OCI-LY3 (cell line): ENCODE results near the gene SLC6A6.

ENCODE experiments used
- H2AFZ ChIP-seq: fragments of 200-600, 300-600 bp; shearing (Covaris generic); 2 replicates; pipeline ENCODE4 v1.6.0; 2014; ENCODE audit warnings: antibody characterized with exemption, low read depth, low read length
- H3K27ac ChIP-seq: fragments of 200-600, 300-600 bp; sonication (generic); 2 replicates; pipeline ENCODE4 v1.5.1; 2014; ENCODE audit warnings: mild to moderate bottlenecking, low read length, moderate library complexity, mixed read lengths
- H3K27me3 ChIP-seq: fragments of 200-600, 300-600 bp; sonication (generic); 2 replicates; pipeline ENCODE4 v1.6.1; 2014; ENCODE audit warnings: low read depth, low read length, mixed read lengths
- H3K36me3 ChIP-seq: fragments of 200-600, 300-600 bp; sonication (generic); replicated peaks from 2 replicates; pipeline ENCODE3; 2014; ENCODE audit warnings: low read depth, low read length, mixed read lengths
- H3K4me1 ChIP-seq: fragments of 300-600, 200-600 bp; sonication (generic); 2 replicates; pipeline ENCODE4 v1.6.1; 2014; ENCODE audit warnings: low read length, mixed read lengths
- H3K4me2 ChIP-seq: fragments of 200-600, 300-600 bp; sonication (generic); 2 replicates; pipeline ENCODE4 v1.6.1; 2014; ENCODE audit warnings: low read length, mixed read lengths
- H3K4me3 ChIP-seq: fragments of 300-600, 200-600 bp; sonication (generic); 2 replicates; pipeline ENCODE4 v1.5.1; 2014; ENCODE audit warnings: antibody characterized with exemption, mild to moderate bottlenecking, low read length, moderate library complexity
- H3K79me2 ChIP-seq: fragments of 300-600, 200-600 bp; shearing (Covaris generic); 2 replicates; pipeline ENCODE4 v1.6.1; 2014; ENCODE audit warnings: mild to moderate bottlenecking, low read length, mixed read lengths
- H3K9ac ChIP-seq: fragments of 300-600, 200-600 bp; shearing (Covaris generic); 2 replicates; pipeline ENCODE4 v1.6.0; 2014; ENCODE audit warnings: mild to moderate bottlenecking, low read length, moderate library complexity
- H3K9me3 ChIP-seq: fragments of 200-600, 300-600 bp; shearing (Covaris generic); 2 replicates; pipeline ENCODE4 v1.6.1; 2014; ENCODE audit warnings: low read length, mixed read lengths; ENCODE audit not compliant: insufficient read depth
- H4K20me1 ChIP-seq: fragments of 200-600, 300-600 bp; sonication (generic); 2 replicates; pipeline ENCODE4 v1.6.1; 2016; ENCODE audit warnings: low read length, mixed read lengths; ENCODE audit not compliant: insufficient read depth
- CTCF ChIP-seq: fragments of 200-600, 300-600 bp; sonication (generic); IDR thresholded peaks from 2 replicates; pipeline ENCODE4 v1.5.1; 2014; ENCODE audit warnings: antibody characterized with exemption, low read length, low read depth
- EZH2phosphoT487 ChIP-seq: fragments of 200-600 bp; shearing (Covaris generic); IDR thresholded peaks from 2 replicates; pipeline ENCODE4 v1.6.1; 2018; ENCODE audit warnings: antibody characterized with exemption, mixed run types, low read depth

The SLC6A6 gene

GRCh38 chr3:14392231-14392630, 10.2 kb upstream of the SLC6A6 start:
- no peaks in the 10 kb centered on the region for H3K9me3 ChIP-seq
- H3K4me3 ChIP-seq = no peak overlapping the region
- no peak overlapping the region for H2AFZ ChIP-seq
- no peaks in the 10 kb centered on the region for H3K79me2 ChIP-seq
- peaks cover 17% of the 10 kb centered on the region; the same call in 1 of the 2 replicates for H3K27me3 ChIP-seq
- H3K36me3 ChIP-seq = no peaks in the 10 kb centered on the region
- no peaks in the 10 kb centered on the region for H4K20me1 ChIP-seq
- H3K4me2 ChIP-seq = no peak overlapping the region
- H3K27ac ChIP-seq = no peak overlapping the region
- peaks cover 27% of the 10 kb centered on the region for H3K4me1 ChIP-seq
- no peak overlapping the region for H3K9ac ChIP-seq
- peak; percentile 32 for TF ChIP-seq CTCF
- TF ChIP-seq EZH2phosphoT487 = no peak

- no peaks in the 10 kb centered on the region for H3K9me3 ChIP-seq
- H3K9ac ChIP-seq = no peak overlapping the region
- no peak overlapping the region for H2AFZ ChIP-seq
- peaks cover 32% of the 10 kb centered on the region for H3K4me1 ChIP-seq
- H3K36me3 ChIP-seq = no peaks in the 10 kb centered on the region
- TF ChIP-seq EZH2phosphoT487 (no peak), CTCF (no peak)
- H3K79me2 ChIP-seq = no peaks in the 10 kb centered on the region
- H3K4me2 ChIP-seq = no peak overlapping the region
- no peaks in the 10 kb centered on the region for H4K20me1 ChIP-seq
- H3K27me3 ChIP-seq = peaks cover 17% of the 10 kb centered on the region; the same call in 1 of the 2 replicates
- no peak overlapping the region for H3K27ac ChIP-seq
- no peak overlapping the region for H3K4me3 ChIP-seq
These were observed 9.5 kb upstream of the SLC6A6 start for GRCh38 chr3:14392803-14393319.

- H2AFZ ChIP-seq = no peak overlapping the region
- H4K20me1 ChIP-seq = no peaks in the 10 kb centered on the region
- no peak overlapping the region for H3K9ac ChIP-seq
- H3K36me3 ChIP-seq = no peaks in the 10 kb centered on the region
- H3K79me2 ChIP-seq = no peaks in the 10 kb centered on the region
- peaks cover 25% of the 10 kb centered on the region for H3K4me1 ChIP-seq
- H3K4me2 ChIP-seq = no peak overlapping the region
- H3K4me3 ChIP-seq = no peak overlapping the region
- no peak for TF ChIP-seq EZH2phosphoT487
- TF ChIP-seq CTCF = no peak
- H3K27me3 ChIP-seq = peaks cover 17% of the 10 kb centered on the region; the same call in 1 of the 2 replicates
- no peaks in the 10 kb centered on the region for H3K9me3 ChIP-seq
- no peak overlapping the region for H3K27ac ChIP-seq
These were observed 8.8 kb upstream of the SLC6A6 start for GRCh38 chr3:14393440-14394106.

GRCh38 chr3:14396031-14396692, 6.2 kb upstream of the SLC6A6 start:
- H3K4me3 ChIP-seq = no peak overlapping the region
- no peak overlapping the region for H3K9ac ChIP-seq
- H3K9me3 ChIP-seq = no peaks in the 10 kb centered on the region
- H2AFZ ChIP-seq = no peak overlapping the region
- no peaks in the 10 kb centered on the region for H4K20me1 ChIP-seq
- H3K79me2 ChIP-seq = no peaks in the 10 kb centered on the region
- no peaks in the 10 kb centered on the region for H3K36me3 ChIP-seq
- peaks cover 2% of the 10 kb centered on the region; the same call in 1 of the 2 replicates for H3K27me3 ChIP-seq
- no peak overlapping the region for H3K4me2 ChIP-seq
- no peak overlapping the region for H3K27ac ChIP-seq
- peaks cover 12% of the 10 kb centered on the region for H3K4me1 ChIP-seq
- TF ChIP-seq CTCF (no peak), EZH2phosphoT487 (no peak)
